Panc1 (cell line): ENCODE results near the gene NTNG2. TPM values are rescaled to one million over a fixed set of nuclear protein-coding genes. Genes with fewer than 3 reads are reported as not detected.

Experiments used
- ATAC-seq: fragments of 200-7000 bp; cut with Tn5 transposase; 2 replicates; pipeline ENCODE4 v1.9.1; 2020; ENCODE audit warnings: mild to moderate bottlenecking, moderate library complexity
- BruUV-seq: library from RNA; stranded (reverse); fragments of 400-500 nt; replicated peaks from 2 replicates; lab custom pipeline; 2021; lab: Mats Ljungman, UMichigan
- CTCF ChIA-PET: fragments of 300-600 bp; sonication (Branson Sonifier 250); formaldehyde crosslinking; loops from one replicate; lab custom pipeline; 2022; ENCODE audit warnings: antibody characterized with exemption; lab: Charles Lee
- POLR2A ChIA-PET: fragments of 300-600 bp; sonication (Branson Sonifier 250); formaldehyde crosslinking; loops from one replicate; lab custom pipeline; 2022; ENCODE audit warnings: antibody characterized with exemption; lab: Charles Lee
- DNase-seq: peaks from one replicate; pipeline ENCODE4 v3.0.0-alpha.2; 2010; ENCODE audit warnings: low read depth, low spot score
- H3K27ac ChIP-seq: 2 replicates; pipeline ENCODE4 v1.5.1; 2011; ENCODE audit warnings: mild to moderate bottlenecking, low read length, inconsistent platforms
- H3K27me3 ChIP-seq: fragments of 200-500 bp; sonication (Bioruptor generic); 2 replicates; pipeline ENCODE4 v1.6.0; 2014; ENCODE audit warnings: low read length, inconsistent platforms; ENCODE audit not compliant: control insufficient read depth, insufficient read depth
- H3K36me3 ChIP-seq: fragments of 200-500 bp; sonication (Bioruptor generic); 2 replicates; pipeline ENCODE4 v1.5.1; 2014; ENCODE audit warnings: inconsistent platforms, mild to moderate bottlenecking, low read length, moderate library complexity; ENCODE audit not compliant: control insufficient read depth, insufficient read depth
- H3K4me1 ChIP-seq: 2 replicates; pipeline ENCODE4 v1.5.1; 2011; ENCODE audit warnings: inconsistent platforms, mild to moderate bottlenecking, low read length, moderate library complexity; ENCODE audit not compliant: control insufficient read depth, insufficient read depth
- H3K4me3 ChIP-seq, 2 experiments: 2 replicates each; pipeline ENCODE4 v1.5.1; 2011 to 2012; ENCODE audit warnings: low read depth in 2 of 2, low read length in 2 of 2, mild to moderate bottlenecking in 2 of 2, inconsistent platforms in 1 of 2, moderate library complexity in 1 of 2
- H3K9me3 ChIP-seq: fragments of 200-500 bp; sonication (Bioruptor generic); 2 replicates; pipeline ENCODE4 v1.5.1; 2014; ENCODE audit warnings: low read depth, mild to moderate bottlenecking, inconsistent platforms, low read length, moderate library complexity; ENCODE audit not compliant: control insufficient read depth, insufficient read depth
- POLR2AphosphoS5 ChIP-seq: IDR thresholded peaks from 2 replicates; pipeline ENCODE4 v1.6.1; 2012; ENCODE audit warnings: mild to moderate bottlenecking, low read depth, low read length, moderate library complexity
- SIN3A ChIP-seq: IDR thresholded peaks from 2 replicates; pipeline ENCODE4 v1.6.1; 2012; ENCODE audit warnings: low read depth, mild to moderate bottlenecking, low read length, moderate library complexity, borderline replicate concordance; ENCODE audit not compliant: insufficient read depth
- TCF7L2 ChIP-seq: IDR thresholded peaks from 2 replicates; pipeline ENCODE4 v1.6.1; 2011; ENCODE audit warnings: mild to moderate bottlenecking, low read depth, low read length, inconsistent platforms
- in situ Hi-C: cut with HindIII; loops from 2 replicates; pipeline ENCODE4 v1.10.0; 2016; ENCODE audit warnings: low sequenced_read_pairs, low pct_unique_long_range_greater_than_20kb
- intact Hi-C: fragments of 100-400 bp; cut with micrococcal nuclease; formaldehyde crosslinking; loops from one replicate; pipeline ENCODE4 v1.10.0; 2022; ENCODE audit not compliant: unreplicated experiment
- total RNA-seq: library from RNA; stranded (reverse); gene quantifications from one replicate; pipeline ENCODE4 v1.2.1, GENCODE V29; 2021; ENCODE audit not compliant: unreplicated experiment
- TF ChIP-seq, protein P1 (sequence below), 2 experiments: IDR thresholded peaks; 2 replicates each; pipeline ENCODE4 v1.6.1; 2011 to 2012; ENCODE audit warnings: low read depth in 2 of 2, control low read depth in 1 of 2, low read length in 1 of 2, mild to moderate bottlenecking in 1 of 2, moderate library complexity in 1 of 2; ENCODE audit not compliant: insufficient read depth in 1 of 2
- TF ChIP-seq, protein P2 (sequence below): fragments of 450-650 bp; IDR thresholded peaks from 2 replicates; pipeline ENCODE4 v1.5.1; 2017; ENCODE audit warnings: mild to moderate bottlenecking

Gene NTNG2
- total RNA-seq, 1 experiment from 2014 or later, result 5.1 TPM

- H3K36me3 ChIP-seq, result no peaks in the 10 kb centered on the region
- BruUV-seq, result no TSS peak
- H3K27ac ChIP-seq, result no peak overlapping the region
- DNase-seq (no peak), ATAC-seq (no peak)
- intact Hi-C loops (no loop called here), in situ Hi-C loops (no loop called here)
- CTCF ChIA-PET, result no interaction called here
- no peaks in the 10 kb centered on the region for H3K27me3 ChIP-seq
- no peak for TF ChIP-seq TCF7L2
- TF ChIP-seq SIN3A, result no peak
- TF ChIP-seq POLR2AphosphoS5, result no peak
- TF ChIP-seq, protein P1, sequence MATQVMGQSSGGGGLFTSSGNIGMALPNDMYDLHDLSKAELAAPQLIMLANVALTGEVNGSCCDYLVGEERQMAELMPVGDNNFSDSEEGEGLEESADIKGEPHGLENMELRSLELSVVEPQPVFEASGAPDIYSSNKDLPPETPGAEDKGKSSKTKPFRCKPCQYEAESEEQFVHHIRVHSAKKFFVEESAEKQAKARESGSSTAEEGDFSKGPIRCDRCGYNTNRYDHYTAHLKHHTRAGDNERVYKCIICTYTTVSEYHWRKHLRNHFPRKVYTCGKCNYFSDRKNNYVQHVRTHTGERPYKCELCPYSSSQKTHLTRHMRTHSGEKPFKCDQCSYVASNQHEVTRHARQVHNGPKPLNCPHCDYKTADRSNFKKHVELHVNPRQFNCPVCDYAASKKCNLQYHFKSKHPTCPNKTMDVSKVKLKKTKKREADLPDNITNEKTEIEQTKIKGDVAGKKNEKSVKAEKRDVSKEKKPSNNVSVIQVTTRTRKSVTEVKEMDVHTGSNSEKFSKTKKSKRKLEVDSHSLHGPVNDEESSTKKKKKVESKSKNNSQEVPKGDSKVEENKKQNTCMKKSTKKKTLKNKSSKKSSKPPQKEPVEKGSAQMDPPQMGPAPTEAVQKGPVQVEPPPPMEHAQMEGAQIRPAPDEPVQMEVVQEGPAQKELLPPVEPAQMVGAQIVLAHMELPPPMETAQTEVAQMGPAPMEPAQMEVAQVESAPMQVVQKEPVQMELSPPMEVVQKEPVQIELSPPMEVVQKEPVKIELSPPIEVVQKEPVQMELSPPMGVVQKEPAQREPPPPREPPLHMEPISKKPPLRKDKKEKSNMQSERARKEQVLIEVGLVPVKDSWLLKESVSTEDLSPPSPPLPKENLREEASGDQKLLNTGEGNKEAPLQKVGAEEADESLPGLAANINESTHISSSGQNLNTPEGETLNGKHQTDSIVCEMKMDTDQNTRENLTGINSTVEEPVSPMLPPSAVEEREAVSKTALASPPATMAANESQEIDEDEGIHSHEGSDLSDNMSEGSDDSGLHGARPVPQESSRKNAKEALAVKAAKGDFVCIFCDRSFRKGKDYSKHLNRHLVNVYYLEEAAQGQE (IDR thresholded peaks at IDR 0.05; ENCODE audit: insufficient read depth in 1 of 2, low read depth in 2 of 2, low read length in 1 of 2), result no peak
- TF ChIP-seq, protein P2, sequence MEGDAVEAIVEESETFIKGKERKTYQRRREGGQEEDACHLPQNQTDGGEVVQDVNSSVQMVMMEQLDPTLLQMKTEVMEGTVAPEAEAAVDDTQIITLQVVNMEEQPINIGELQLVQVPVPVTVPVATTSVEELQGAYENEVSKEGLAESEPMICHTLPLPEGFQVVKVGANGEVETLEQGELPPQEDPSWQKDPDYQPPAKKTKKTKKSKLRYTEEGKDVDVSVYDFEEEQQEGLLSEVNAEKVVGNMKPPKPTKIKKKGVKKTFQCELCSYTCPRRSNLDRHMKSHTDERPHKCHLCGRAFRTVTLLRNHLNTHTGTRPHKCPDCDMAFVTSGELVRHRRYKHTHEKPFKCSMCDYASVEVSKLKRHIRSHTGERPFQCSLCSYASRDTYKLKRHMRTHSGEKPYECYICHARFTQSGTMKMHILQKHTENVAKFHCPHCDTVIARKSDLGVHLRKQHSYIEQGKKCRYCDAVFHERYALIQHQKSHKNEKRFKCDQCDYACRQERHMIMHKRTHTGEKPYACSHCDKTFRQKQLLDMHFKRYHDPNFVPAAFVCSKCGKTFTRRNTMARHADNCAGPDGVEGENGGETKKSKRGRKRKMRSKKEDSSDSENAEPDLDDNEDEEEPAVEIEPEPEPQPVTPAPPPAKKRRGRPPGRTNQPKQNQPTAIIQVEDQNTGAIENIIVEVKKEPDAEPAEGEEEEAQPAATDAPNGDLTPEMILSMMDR, result no peak
- no peak overlapping the region for H3K4me3 ChIP-seq
- no peaks in the 10 kb centered on the region for H3K4me1 ChIP-seq
- no peaks in the 10 kb centered on the region for H3K9me3 ChIP-seq
- POLR2A ChIA-PET, result no interaction called here
Measured at GRCh38 chr9:132207215-132207614, 45.4 kb downstream of the NTNG2 start.

DNA sequence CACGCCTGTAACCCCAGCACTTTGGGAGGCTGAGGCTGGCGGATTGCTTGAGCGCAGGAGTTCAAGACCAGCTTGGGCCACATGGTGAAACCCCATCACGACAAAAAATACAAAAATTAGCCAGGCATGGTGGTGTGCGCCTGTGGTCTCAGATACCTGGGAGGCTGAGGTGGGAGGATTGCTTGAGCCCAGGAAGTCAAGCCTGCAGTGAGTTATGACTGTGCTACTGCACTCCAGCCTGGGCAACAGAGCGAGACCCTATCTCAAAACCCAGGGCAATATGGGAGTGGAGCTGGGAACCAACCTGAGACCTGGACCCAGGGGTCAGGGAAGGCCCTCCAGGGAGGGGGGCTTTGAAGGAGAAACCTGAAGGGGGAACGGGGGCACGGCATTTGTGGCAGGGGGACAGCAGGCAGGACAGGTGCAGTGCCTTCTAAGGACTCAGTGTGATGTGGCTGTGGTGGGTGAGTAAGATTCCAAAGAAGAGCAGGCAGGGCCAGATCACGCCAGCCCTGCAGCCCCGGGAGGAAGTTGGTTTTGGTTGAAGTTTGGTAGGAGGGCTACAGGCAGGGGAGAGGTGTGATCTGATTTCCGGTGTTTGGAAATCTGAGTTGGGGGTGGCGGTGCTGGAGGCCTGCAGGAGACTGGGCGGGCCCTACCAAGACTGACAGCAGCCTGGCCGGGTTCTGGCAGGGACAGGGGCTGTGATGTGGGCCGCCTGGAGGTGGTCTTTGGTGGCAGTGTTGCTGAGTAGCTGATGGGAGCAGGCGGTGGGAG lies 46.2 kb downstream of the NTNG2 start:
- POLR2A ChIA-PET, result no interaction called here
- in situ Hi-C loops, result no loop called here

More for the DNA sequence above, 46.2 kb downstream of the NTNG2 start:
- BruUV-seq, result no TSS peak
- DNase-seq (no peak), ATAC-seq (no peak)
- Histone ChIP-seq H3K36me3 (no peaks in the 10 kb centered on the region), H3K27ac (no peak overlapping the region), H3K27me3 (no peaks in the 10 kb centered on the region), H3K4me1 (no peaks in the 10 kb centered on the region), H3K9me3 (no peaks in the 10 kb centered on the region), H3K4me3 (no peak overlapping the region)
- CTCF ChIA-PET, result no interaction called here
- TF ChIP-seq POLR2AphosphoS5 (no peak), SIN3A (no peak), TCF7L2 (no peak)
- TF ChIP-seq, protein P1 (IDR thresholded peaks at IDR 0.05; ENCODE audit: insufficient read depth in 1 of 2, low read depth in 2 of 2, low read length in 1 of 2), result no peak
- TF ChIP-seq, protein P2, result no peak
- intact Hi-C loops, result no loop called here
